HG02973 (cell line): ENCODE measurements around the gene HMGB1.

ENCODE experiments used
- ATAC-seq: cut with Tn5 transposase; IDR thresholded peaks from one replicate; pipeline ENCODE4 v1.9.1; 2021; ENCODE audit warnings: moderate library complexity; ENCODE audit not compliant: unreplicated experiment

The HMGB1 gene

DNA sequence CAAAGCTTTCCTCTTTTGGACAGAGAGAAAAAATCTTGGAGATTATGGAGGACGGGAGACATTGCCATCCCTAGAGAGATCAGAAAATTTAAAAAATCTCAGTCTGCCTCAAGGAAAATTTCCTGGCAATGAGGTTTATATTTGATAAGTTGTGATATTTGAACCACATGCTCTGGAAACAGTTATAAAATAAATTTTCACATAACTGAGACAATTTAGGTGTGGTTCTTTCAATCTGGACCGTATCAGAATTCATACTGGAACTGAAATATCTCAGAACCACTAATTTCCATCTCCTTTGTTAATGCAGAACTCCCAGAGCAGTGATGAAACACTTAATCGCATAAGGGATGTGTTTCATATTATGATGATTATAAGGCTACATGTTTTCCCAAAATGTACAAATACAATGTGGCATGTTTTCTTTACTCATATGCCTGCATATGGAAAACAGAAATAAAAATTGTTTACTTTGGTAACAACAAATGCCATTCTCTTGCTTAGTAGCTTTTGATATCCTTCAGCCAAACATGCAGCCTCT lies 29.8 kb downstream of the HMGB1 start:
- ATAC-seq: no peak

- ATAC-seq: no peak
These were observed 34.3 kb downstream of the HMGB1 start for GRCh38 chr13:30431269-30431940.

GRCh38 chr13:30429721-30430694 lies 35.7 kb downstream of the HMGB1 start:
- ATAC-seq: peak; percentile 68

GRCh38 chr13:30429235-30429634 lies 36.5 kb downstream of the HMGB1 start:
- no peak for ATAC-seq

DNA sequence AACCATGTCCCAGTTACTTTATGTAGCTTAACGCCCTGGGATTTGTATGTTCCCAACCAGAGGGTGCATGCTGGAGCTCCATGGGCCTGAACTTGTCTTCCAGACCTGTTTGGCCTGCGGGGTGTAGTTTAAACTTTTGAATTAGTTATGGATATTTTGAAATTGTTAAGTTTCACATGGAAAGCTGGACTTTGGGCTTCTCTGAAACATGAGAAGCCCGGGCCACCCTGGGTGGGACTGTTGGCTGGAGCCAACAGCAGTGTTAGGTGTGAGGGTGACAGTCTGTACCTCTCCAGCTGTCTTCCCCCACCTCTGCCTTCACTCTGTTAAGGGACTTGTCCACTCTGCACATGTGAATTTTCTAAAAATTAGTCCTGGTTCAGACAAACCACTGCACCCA lies 41.8 kb downstream of the HMGB1 start:
- ATAC-seq: no peak

DNA sequence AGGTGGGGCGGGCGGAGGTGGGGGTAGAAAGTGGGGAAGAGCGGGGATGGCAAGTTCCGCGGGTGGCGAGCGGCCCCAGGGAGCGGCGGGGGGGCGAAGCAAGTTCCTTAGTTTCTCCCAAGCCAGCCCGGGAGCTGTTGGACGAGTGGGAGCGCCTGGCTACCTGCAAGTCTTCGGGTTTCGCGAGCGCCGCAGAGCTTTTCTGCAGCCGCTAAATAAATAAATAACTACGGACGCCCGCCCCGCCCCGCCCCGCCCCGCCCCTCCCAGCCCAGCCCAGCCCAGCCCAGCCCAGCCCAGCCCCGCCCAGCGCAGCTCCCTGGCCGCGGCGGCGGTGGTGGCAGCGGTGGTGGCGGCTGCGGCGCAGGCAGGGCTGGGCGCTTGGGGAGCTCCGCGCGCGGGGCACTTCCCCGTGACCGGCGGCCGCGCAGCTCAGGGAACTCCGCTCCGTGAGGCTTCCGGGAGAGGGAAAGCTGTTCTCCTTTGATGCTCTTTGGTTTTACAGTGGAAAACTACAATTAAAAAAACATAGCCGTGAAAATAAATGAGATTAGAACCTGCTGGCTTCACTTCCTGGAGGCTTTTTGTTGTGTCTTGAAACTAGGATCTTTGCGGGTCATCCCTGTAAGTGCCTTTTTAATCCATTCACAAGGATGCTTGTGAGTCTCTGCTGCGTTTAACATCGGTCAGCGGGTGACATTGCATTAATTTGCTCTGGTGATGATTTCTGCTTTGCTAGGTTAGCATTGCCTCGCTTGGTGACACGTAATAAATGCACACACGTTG lies 43.5 kb downstream of the HMGB1 start, which contains the start of gene UBE2L5:
TSS of gene UBE2L5 (plus strand) at position 440 of the 786 bp plus-strand sequence. CDS start 5,498 bp downstream, outside the sequence.
- peak; percentile 56 for ATAC-seq

DNA sequence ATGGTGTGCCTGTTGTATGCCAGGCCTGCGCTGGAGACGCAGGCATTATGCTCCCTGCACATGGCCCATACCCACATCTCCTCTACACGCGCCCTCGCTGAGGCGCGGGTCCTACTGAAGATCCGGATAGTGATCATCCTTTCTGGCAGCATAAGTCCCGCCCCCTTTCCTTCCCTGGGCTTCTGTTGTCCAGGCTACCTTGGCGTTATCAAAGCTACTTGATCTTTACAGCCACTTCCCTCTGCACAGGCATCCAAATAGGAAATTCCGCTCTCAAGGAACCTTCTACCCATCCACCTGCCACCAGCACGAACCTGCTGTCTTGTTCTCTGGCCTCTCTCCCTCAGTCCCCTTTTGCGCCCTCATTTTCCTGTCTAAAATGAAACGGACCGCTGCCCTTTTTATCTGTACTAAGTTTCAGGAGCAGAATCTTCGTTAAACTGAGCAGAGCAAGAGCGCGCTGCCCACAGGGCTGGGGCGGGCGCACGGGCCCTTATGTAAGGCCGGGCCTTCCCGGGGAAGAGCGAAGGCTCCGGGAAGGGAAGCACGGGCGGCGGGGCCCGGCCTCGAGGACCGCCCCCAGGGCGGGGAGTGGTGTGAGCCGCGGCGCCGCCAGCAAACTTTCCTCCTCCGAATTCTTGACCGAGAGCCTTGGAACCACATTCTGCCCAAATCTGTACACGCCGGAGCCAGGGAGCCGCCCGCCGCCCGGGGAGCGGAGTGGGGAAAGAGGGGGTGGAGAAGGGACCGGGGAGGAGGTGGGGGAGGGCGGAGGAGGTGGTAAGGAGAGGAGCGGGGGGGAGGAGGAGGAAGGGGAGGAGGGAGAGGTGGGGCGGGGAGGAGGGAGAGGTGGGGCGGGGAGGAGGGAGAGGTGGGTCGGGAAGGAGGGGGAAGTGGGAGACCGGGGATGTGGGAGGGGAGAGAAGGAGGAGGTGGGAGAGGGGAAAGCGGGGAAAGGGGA lies 44.4 kb downstream of the HMGB1 start:
- peak; percentile 30 for ATAC-seq

DNA sequence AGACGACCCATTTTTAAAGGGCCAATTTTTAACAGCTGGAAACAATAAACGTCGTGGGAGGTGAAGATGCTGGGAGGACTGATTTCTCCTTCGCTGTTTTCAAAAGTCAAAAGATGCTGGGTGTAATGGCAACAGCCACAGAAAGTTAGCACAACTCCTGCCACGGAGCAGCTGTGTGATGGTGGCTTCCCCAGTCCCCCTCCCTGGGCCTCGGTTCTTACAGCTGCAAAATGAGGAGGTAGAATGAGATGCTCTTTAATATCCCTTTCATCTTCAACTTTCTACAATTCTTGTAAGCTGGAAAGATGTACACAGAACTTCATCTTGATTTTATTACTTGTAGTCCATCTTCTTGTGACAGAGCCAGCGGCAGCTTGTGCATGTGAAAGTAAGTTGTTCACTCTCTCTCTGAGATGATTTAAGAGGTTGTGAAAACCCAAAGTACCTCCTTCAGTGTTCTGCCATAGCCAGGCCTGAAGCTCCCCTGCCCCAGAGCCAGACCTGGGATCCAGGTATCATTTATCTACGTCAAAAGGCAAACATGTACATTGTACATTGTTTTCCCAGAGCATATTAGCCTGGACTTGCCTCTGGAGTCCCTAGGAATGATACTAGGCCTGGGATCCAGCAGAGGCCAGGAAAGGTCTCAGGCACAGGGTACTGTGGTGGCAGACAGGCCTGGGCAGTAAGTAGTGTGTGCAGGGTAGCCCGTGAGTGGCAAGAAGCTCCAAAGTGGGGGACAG lies 46.8 kb downstream of the HMGB1 start:
- no peak for ATAC-seq

DNA sequence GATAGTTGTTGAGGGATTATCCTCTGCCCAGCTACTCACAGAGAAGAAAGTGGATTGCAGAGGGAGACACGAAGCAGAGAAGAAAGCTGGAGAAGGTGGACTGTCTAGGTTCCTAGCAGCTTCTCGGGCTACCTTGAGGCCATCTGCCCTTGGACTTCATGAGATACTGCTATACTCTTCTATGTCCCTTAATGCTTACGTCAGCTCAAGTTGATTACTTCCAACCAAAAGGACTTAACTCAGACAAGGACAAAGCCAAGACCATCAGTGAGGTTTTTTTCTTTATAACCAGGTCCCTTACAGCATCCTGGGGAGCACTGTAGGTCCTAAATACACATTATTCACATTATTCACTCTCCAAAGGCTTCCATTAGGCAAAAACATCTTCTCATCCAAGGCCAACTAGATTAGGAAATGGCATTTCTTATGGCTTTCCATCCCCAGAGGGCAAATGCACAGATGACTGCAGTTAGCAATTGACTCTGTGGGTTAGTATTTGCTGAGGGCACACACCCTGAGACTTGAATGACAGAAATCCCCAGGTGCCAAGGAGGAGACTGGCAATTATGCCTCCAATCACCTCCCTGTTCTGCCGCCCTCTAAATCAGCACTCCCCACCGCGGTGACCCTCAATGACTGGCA lies 47.5 kb downstream of the HMGB1 start:
- no peak for ATAC-seq

DNA sequence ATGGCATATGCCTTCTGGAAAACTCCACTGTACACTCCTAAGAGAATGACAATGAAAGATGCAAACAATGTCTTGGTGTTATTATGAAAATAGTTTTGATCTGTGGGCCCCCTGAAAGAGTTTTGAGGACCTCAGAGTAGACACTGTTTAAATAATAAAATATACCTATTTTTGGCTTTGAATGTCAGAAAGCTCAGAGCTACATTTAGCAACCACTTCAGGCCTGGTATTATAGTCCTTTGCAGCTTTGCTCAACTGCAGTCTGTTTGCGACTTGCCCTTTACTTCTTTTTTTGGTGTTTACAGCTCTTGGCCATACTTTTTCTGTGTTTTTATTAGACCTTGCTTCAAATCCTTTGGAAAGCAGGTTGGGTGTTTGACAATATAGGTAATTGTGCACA lies 49.3 kb downstream of the HMGB1 start:
- no peak for ATAC-seq

GRCh38 chr13:30415430-30416030 lies 50.2 kb downstream of the HMGB1 start:
- no peak for ATAC-seq

- no peak for ATAC-seq
These were observed 51.9 kb downstream of the HMGB1 start for GRCh38 chr13:30413842-30414241.

DNA sequence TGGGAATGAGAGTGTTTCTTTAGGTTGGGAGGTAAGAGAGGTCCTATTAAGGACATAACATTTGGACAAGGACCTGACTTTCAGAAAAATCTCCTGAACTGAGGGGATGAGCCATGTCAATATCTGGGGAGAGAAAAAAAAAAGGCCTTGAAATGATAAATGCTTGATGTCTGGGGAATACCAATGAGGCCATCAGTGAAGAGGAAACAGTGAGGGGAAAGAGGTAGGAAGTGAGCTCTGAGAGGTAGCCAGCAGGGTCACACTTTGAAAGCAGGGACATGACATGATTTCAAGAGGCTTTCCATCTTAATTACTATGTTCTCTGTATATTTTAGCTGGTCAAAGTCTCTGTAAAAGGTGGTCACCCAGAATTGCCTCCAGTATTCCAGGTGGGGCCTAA lies 53.4 kb downstream of the HMGB1 start:
- ATAC-seq: no peak

DNA sequence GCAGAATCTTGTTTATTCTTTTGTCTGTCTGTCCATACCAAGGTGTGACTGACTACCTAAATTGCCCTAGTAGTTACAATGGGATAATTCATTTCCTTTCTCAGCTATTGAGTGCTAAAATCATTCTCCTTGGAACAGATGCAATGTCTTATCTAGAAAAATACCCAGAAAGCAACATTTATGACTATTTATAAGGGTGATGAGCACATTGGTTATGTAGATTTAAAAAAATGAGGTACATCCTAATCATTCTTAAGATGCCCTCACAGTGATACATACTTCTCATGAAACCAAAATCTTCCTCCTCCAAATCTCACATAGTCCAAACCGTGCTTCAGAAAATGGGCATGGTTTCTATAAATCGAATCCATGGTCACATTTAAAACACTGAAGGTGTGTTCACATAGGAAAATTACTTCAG lies 55.0 kb downstream of the HMGB1 start:
- ATAC-seq: no peak

DNA sequence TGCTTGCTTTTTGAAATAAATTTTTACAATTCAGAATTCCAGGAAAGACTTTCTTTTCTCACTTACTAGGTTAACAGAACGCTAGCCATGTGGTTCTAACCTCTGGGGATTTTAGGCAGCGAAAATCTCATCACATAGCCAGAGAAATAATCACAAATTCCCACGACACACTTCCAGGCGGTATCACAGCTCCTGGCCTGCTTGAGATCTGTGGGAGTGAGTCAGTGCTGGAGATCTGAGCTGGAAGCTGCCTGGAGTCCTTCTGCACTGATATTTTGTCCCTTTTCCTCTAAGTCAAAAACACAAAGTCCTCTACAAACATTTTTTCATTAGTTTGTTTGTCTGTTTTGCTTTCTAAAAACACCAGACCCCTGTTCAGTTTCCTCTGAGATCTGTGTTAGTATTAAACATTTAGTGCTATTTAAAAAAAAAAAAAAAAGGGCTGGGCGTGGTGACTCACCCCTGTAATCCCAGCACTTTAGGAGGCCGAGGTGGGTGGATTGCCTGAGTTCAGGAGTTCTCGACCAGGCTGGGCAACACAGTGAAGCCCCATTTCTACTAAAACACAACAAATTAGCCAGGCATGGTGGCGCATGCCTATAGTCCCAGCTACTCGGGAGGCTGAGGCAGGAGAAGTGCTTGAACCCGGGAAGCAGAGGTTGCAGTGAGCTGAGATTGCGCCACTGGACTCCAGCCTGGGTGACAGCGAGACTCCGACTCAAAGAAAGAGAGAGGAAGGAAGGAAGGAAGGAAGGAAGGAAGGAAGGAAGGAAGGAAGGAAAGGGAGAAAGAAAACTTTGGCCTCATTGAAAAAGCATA lies 55.6 kb downstream of the HMGB1 start:
- ATAC-seq: no peak

DNA sequence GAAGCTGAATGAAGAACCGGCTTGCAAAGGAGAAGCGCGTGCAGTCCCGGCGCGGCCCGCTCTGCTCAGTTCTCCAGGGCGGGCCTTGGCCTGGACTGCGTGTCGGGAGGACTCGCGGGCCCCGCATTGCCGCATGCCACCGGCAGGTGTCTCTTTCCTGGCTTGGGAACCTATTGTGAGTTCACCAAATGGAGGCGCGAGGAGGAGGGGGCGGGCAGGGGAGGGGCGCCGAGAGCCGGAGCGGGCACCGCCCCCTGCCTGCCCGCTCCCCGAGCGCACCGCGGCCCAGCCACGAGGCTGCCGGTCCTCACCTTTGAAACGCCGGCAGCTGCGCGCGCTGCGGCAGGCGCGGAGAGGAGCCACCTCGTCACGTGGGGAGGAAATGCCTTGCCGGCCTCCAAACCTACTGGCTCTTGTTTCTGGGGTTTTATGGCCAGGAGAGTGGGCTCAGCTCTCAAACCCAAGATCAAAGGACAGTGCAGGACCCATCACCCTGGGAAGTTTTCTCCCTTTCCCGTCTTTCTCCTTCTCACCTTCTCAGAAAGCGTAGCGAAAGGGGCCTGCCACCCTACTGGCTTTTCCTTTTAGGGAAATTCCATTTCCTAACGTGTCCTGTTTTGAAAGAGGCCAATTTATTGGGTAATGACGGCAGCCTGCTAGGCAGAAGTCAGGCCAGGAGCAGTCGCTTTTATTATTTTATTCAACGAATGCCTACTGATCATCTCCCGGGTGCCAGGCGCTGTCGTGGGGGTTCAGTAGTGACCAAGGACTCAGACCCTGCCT lies 57.2 kb downstream of the HMGB1 start:
- peak; percentile 92 for ATAC-seq
